Activated CD4-positive, alpha-beta T cell treated with anti-CD3 and anti-CD28 coated beads, Interleukin-2, amount 50 U/mL, for 24 hours (primary cell): Measurements from ENCODE around the gene LCMT2.

Source experiments
- DNase-seq, 2 donors: peaks; one replicate each; pipeline ENCODE4 v3.0.0-alpha.2; 2020; ENCODE audit warnings: low read depth in 1 of 2, low spot score in 1 of 2

The LCMT2 gene

GRCh38 chr15:43276563-43277200 lies 53.7 kb downstream of the LCMT2 start:
- DNase-seq = no peak

- DNase-seq = no peak
Observed at GRCh38 chr15:43275740-43276562, 54.4 kb downstream of the LCMT2 start.

- no peak for DNase-seq
Observed at GRCh38 chr15:43274136-43274535, 56.2 kb downstream of the LCMT2 start.
